HG02571 (cell line): ENCODE measurements around the gene SPINT4.
"Not testable (repeated sequence)": the region's sequence is repeated elsewhere in the genome, so short reads cannot be mapped to it uniquely, and the experiment has no call there.

Source experiments
- ATAC-seq: cut with Tn5 transposase; IDR thresholded peaks from one replicate; pipeline ENCODE4 v1.9.1; 2021; ENCODE audit warnings: mild to moderate bottlenecking, moderate library complexity; ENCODE audit not compliant: unreplicated experiment

SPINT4 gene

GRCh38 chr20:45722047-45722446 lies at the start of gene SPINT4:
SPINT4 (plus strand) TSS chr20:45722347; CDS start chr20:45722368, 21 bp downstream.
- no peak for ATAC-seq

GRCh38 chr20:45672765-45673164 lies 49.4 kb upstream of the SPINT4 start:
- ATAC-seq, result no peak

DNA sequence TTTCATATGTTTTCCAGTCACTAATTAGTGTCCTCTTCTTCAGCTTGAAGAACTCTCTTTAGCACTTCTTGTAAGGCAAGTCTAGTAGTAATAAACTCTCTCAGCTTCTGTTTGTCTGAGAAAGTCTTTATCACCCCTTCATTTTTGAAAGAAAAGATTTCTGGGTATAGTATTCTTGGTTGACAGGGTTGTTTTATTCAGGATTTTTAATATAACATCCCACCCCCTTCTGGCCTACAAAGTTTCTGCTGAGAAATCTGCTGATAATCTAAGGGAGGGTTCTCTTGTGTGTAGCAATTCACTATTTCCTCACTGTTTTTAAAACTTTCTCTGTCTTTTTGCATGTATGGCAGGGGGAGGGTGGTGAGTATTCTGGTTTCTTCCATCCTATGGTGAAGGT lies 42.5 kb upstream of the SPINT4 start:
- no peak for ATAC-seq

- ATAC-seq, result no peak
These were observed 36.3 kb upstream of the SPINT4 start for GRCh38 chr20:45685896-45686295.

GRCh38 chr20:45693346-45693745 lies 28.8 kb upstream of the SPINT4 start:
- not testable (repeated sequence) for ATAC-seq

DNA sequence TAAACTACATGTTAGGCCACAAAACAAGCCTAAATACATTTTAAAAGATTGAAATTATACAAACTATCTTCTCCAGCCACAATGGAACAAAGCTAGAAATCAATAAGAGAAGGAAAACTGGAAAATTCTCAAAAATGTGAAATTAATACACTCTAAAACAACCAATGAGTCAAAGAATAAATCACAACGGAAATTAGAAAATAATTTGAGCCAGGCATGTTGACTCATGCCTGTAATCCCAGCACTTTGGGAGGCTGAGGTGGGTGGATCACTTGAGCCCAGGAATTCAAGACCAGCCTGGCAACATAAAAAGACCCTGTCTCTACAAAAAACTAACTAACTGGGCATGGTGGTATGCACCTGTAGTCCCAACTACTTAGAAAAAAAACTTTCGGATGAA lies 26.7 kb upstream of the SPINT4 start:
- ATAC-seq, result no peak

DNA sequence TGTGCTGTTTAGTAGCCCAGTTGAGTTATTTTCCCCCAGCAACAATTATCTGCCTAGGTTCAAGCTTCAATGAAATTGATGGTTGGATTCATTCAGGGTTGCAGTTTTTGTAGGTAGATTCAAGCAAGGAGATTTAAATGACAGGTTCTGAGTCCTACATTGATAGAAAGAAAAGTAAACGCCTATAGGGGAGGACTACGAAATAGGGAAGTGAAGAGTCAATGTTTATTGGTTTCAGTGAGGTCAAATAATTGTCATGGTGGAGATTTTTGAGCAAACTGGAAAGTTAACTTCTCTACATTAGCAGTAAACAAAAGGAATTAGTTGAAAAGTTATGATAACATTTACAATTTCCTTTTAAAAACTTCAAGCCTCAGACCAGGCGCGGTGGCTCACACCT lies 21.0 kb upstream of the SPINT4 start:
- ATAC-seq, result no peak

GRCh38 chr20:45701873-45702272 lies 20.3 kb upstream of the SPINT4 start, which contains the start of gene WFDC13:
WFDC13 (plus strand) TSS chr20:45702038; CDS start chr20:45702124, 86 bp downstream.
- no peak for ATAC-seq

GRCh38 chr20:45704969-45705637 lies 17.0 kb upstream of the SPINT4 start, which contains the start of gene WFDC10B:
WFDC10B (minus strand) TSS chr20:45705019; CDS start chr20:45685992, 19,027 bp downstream.
- no peak for ATAC-seq

DNA sequence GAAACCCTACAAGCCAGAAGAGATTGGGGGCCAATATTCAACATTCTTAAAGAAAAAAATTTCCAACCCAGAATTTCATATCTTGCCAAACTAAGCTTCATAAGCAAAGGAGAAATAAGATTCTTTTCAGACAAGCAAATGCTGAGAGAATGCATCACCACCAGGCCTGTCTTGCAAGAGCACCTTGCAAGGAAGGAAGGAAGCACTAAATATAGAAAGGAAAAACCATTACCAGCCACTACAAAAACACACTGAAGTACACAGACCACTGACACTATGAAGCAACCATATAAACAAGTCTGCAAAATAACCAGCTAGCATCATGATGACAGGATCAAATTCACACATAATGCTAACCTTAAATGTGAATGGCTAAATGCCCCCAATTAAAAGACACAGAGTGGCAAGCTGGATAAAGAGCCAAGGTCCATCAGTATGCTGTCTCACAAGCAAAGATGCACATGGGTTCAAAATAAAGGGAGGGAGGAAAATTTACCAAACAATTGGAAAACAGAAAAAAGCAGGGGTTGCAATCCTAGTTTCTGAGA lies 5.9 kb upstream of the SPINT4 start:
- ATAC-seq, result not testable (repeated sequence)

DNA sequence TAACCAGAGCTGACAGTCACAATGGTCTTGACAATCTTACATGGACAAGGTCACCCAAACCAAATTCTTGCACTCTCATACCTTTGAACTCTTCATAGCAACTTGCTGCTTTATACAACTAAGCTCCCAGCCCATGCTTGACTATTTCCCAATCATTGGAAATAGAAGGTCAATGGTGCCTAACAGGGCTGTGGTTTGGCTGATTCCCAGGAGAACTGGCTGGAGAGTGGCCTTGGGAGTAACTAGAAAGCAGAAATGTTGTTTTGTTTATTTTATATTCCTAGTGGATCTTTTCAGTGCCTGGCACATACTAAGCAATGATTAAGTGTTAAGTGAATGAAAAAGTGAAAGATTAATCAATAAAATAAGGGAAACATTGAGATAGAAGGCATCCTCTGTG lies 3.0 kb downstream of the SPINT4 start:
- no peak for ATAC-seq

- no peak for ATAC-seq
These were observed 4.9 kb downstream of the SPINT4 start for GRCh38 chr20:45727044-45727443.

DNA sequence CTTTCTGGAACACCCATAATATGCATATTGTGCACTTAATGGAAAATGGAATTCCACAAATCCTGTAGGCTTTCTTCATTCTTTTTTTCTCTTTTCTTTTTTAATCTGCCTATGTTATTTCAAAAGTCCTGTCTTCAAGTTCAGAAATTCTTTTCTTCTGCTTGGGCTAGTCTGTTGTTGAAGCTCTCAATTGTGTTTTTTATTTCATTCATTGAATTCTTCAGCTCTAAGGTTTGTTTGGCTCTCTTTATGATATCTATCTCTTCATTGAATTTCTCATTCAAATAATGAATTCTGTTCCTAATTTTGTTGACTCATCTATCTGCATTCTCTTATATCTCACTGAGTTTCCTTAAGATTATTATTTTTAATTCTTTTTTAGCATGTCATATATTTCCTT lies 10.1 kb downstream of the SPINT4 start:
- no peak for ATAC-seq

DNA sequence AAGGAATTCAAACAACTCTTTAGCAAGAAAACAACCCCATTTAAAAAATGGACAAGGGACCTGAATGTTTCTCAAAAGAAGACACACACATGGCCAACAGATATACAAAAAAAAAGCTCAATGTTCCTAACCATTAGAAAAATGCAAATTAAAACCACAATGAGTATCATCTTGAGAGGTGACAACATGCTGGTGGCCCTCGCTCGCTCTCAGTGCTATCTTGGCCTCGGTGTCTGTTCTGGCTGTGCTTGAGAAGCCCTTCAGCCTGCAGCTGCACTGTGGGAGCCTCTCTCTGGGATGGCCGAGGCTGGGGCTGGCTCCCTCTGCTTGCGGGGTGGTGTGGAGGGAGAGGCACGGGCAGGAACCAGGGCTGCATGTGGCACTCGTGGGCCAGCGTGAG lies 13.4 kb downstream of the SPINT4 start:
- ATAC-seq, result no peak

- ATAC-seq, result no peak
These were observed 13.8 kb downstream of the SPINT4 start for GRCh38 chr20:45735988-45736387.

DNA sequence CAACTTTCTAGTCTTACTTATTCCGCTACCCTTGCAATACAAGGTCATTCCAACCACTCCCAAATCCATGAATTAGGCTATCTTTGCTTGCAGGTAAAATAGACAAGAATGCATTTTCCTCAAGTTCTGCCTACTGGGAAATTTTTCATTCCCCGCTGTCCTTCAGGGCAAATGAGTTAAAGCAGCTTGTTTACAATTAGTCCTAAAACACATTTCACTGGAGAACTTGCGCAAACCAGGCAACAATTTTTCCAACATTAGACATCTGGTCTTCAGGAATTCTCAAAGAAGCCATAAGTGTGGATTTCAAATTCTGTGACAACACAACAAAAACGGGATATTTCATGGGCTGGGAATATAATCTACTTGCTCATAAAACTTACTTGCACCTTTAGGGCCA lies 20.4 kb downstream of the SPINT4 start:
- ATAC-seq, result no peak

GRCh38 chr20:45745015-45745414 lies 22.9 kb downstream of the SPINT4 start:
- no peak for ATAC-seq

GRCh38 chr20:45751721-45752120 lies 29.6 kb downstream of the SPINT4 start:
- ATAC-seq, result no peak

DNA sequence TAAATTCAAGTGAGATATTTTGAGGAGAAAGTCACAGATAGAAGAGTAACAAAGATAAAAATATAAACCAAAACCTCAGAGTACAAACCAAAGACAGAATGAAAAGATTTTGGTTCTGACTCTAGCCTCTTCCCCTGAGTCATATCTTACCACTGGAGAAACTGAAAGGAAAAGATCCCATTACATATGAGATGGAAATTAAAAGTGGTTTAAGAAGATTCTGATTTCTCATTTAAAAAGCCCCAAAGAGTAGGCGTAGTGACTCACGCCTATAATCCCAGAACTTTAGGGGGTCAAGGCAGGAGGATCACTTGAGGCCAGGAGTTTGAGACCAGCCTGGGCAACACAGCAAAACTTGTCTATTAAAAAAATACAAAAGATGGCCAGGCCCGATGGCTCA lies 30.6 kb downstream of the SPINT4 start:
- ATAC-seq, result no peak

DNA sequence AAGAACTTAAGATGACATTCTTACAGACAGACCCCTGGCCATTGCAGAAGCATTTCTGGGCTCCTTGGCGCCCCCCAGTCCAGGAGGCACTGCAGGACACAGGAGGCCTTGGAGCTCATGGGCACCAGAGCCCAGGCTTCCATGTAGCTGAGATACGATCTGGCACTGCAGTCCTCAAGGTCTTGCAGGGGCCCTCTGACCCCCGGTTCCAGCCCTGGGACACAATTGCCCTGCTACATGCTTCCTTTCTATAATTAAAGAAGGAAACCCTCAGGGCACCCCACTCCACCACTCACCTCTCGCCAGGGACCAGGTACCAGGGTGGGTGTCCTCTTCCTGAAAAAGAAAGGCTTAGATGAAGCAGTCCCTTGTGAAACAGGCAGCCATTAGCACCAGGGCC lies 35.9 kb downstream of the SPINT4 start:
- no peak for ATAC-seq

GRCh38 chr20:45759921-45760320 lies 37.8 kb downstream of the SPINT4 start:
- not testable (repeated sequence) for ATAC-seq

- ATAC-seq, result not testable (repeated sequence)
These were observed 39.8 kb downstream of the SPINT4 start for GRCh38 chr20:45761966-45762365.
